Esophagus muscularis mucosa (tissue), 3 donors: ENCODE measurements around the gene MYCBP2.

Experiments
- POLR2A ChIP-seq: fragments of 450-650 bp; IDR thresholded peaks from one replicate; pipeline ENCODE4 v1.6.1; 2017; ENCODE audit warnings: antibody characterized with exemption, moderate library complexity, mild to moderate bottlenecking, low read depth
- TF ChIP-seq, protein P1 (sequence below), 3 experiments: fragments of 200-600 bp in 2 of 3; fragments of 450-650 bp in 1 of 3; sonication (generic) in 2 of 3; IDR thresholded peaks; one replicate each; pipeline ENCODE4 v1.5.1; 2017 to 2019; ENCODE audit warnings: antibody characterized with exemption in 3 of 3, mild to moderate bottlenecking in 2 of 3, moderate library complexity in 1 of 3

DNA sequence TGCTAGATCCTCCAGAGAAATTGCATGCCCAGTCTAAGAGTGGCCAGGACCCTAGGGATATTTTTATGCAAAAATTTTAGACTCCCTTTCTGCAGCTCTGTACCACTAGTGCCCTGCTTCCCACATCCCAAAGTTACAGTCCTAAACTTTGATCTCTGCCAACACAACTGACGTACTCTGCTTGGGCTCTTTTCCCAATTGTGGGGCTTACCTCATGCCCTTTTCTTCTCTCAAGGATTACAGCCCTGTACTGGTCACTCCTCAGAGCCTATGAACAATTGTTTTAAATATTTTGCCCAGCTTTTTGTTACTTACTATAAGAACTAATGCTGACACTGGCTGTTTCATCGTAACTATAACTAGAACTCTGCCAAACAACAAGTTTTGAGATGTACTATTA is 242.1 kb downstream of the MYCBP2 start:
- TF ChIP-seq, protein P1, sequence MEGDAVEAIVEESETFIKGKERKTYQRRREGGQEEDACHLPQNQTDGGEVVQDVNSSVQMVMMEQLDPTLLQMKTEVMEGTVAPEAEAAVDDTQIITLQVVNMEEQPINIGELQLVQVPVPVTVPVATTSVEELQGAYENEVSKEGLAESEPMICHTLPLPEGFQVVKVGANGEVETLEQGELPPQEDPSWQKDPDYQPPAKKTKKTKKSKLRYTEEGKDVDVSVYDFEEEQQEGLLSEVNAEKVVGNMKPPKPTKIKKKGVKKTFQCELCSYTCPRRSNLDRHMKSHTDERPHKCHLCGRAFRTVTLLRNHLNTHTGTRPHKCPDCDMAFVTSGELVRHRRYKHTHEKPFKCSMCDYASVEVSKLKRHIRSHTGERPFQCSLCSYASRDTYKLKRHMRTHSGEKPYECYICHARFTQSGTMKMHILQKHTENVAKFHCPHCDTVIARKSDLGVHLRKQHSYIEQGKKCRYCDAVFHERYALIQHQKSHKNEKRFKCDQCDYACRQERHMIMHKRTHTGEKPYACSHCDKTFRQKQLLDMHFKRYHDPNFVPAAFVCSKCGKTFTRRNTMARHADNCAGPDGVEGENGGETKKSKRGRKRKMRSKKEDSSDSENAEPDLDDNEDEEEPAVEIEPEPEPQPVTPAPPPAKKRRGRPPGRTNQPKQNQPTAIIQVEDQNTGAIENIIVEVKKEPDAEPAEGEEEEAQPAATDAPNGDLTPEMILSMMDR (IDR thresholded peaks at IDR 0.05), result no peak
- no peak for TF ChIP-seq POLR2A
